OCI-LY3 (cell line): Measurements from ENCODE around the gene GPR150.

Source experiments
- H2AFZ ChIP-seq: fragments of 200-600, 300-600 bp; shearing (Covaris generic); 2 replicates; pipeline ENCODE4 v1.6.0; 2014; ENCODE audit warnings: antibody characterized with exemption, low read depth, low read length
- H3K27ac ChIP-seq: fragments of 200-600, 300-600 bp; sonication (generic); 2 replicates; pipeline ENCODE4 v1.5.1; 2014; ENCODE audit warnings: mild to moderate bottlenecking, low read length, moderate library complexity, mixed read lengths
- H3K27me3 ChIP-seq: fragments of 200-600, 300-600 bp; sonication (generic); 2 replicates; pipeline ENCODE4 v1.6.1; 2014; ENCODE audit warnings: low read depth, low read length, mixed read lengths
- H3K36me3 ChIP-seq: fragments of 200-600, 300-600 bp; sonication (generic); replicated peaks from 2 replicates; pipeline ENCODE3; 2014; ENCODE audit warnings: low read depth, low read length, mixed read lengths
- H3K4me1 ChIP-seq: fragments of 300-600, 200-600 bp; sonication (generic); 2 replicates; pipeline ENCODE4 v1.6.1; 2014; ENCODE audit warnings: low read length, mixed read lengths
- H3K4me2 ChIP-seq: fragments of 200-600, 300-600 bp; sonication (generic); 2 replicates; pipeline ENCODE4 v1.6.1; 2014; ENCODE audit warnings: low read length, mixed read lengths
- H3K4me3 ChIP-seq: fragments of 300-600, 200-600 bp; sonication (generic); 2 replicates; pipeline ENCODE4 v1.5.1; 2014; ENCODE audit warnings: antibody characterized with exemption, mild to moderate bottlenecking, low read length, moderate library complexity
- H3K79me2 ChIP-seq: fragments of 300-600, 200-600 bp; shearing (Covaris generic); 2 replicates; pipeline ENCODE4 v1.6.1; 2014; ENCODE audit warnings: mild to moderate bottlenecking, low read length, mixed read lengths
- H3K9ac ChIP-seq: fragments of 300-600, 200-600 bp; shearing (Covaris generic); 2 replicates; pipeline ENCODE4 v1.6.0; 2014; ENCODE audit warnings: mild to moderate bottlenecking, low read length, moderate library complexity
- H3K9me3 ChIP-seq: fragments of 200-600, 300-600 bp; shearing (Covaris generic); 2 replicates; pipeline ENCODE4 v1.6.1; 2014; ENCODE audit warnings: low read length, mixed read lengths; ENCODE audit not compliant: insufficient read depth
- H4K20me1 ChIP-seq: fragments of 200-600, 300-600 bp; sonication (generic); 2 replicates; pipeline ENCODE4 v1.6.1; 2016; ENCODE audit warnings: low read length, mixed read lengths; ENCODE audit not compliant: insufficient read depth
- CTCF ChIP-seq: fragments of 200-600, 300-600 bp; sonication (generic); IDR thresholded peaks from 2 replicates; pipeline ENCODE4 v1.5.1; 2014; ENCODE audit warnings: antibody characterized with exemption, low read length, low read depth
- EZH2phosphoT487 ChIP-seq: fragments of 200-600 bp; shearing (Covaris generic); IDR thresholded peaks from 2 replicates; pipeline ENCODE4 v1.6.1; 2018; ENCODE audit warnings: antibody characterized with exemption, mixed run types, low read depth

Gene GPR150

GRCh38 chr5:95590880-95591279, 29.0 kb upstream of the GPR150 start:
- H2AFZ ChIP-seq: no peak overlapping the region; the same call in 1 of the 2 replicates

GRCh38 chr5:95591490-95591901, 28.4 kb upstream of the GPR150 start:
- H3K27ac ChIP-seq: no peak overlapping the region
- no peaks in the 10 kb centered on the region for H3K27me3 ChIP-seq
- TF ChIP-seq CTCF (no peak), EZH2phosphoT487 (no peak)

More at GRCh38 chr5:95590880-95591279, 29.0 kb upstream of the GPR150 start:
- H3K36me3 ChIP-seq: no peaks in the 10 kb centered on the region
- no peaks in the 10 kb centered on the region for H3K27me3 ChIP-seq
- no peaks in the 10 kb centered on the region for H3K79me2 ChIP-seq
- no peaks in the 10 kb centered on the region for H4K20me1 ChIP-seq
- peaks cover 14% of the 10 kb centered on the region for H3K4me1 ChIP-seq
- no peak overlapping the region for H3K27ac ChIP-seq
- no peak overlapping the region for H3K4me3 ChIP-seq
- H3K4me2 ChIP-seq: 0 out of 2 replicates have a peak overlapping the region, but pooled peaks have one; percentile 8
- H3K9me3 ChIP-seq: no peaks in the 10 kb centered on the region
- H3K9ac ChIP-seq: no peak overlapping the region
- no peak for TF ChIP-seq CTCF
- TF ChIP-seq EZH2phosphoT487: no peak

GRCh38 chr5:95595289-95595931, 24.5 kb upstream of the GPR150 start:
- Histone ChIP-seq H3K4me3 (no peak overlapping the region), H3K4me2 (no peak overlapping the region), H3K9me3 (no peaks in the 10 kb centered on the region), H2AFZ (no peak overlapping the region), H3K9ac (no peak overlapping the region), H3K27me3 (no peaks in the 10 kb centered on the region), H4K20me1 (no peaks in the 10 kb centered on the region), H3K79me2 (no peaks in the 10 kb centered on the region), H3K27ac (no peak overlapping the region), H3K36me3 (no peaks in the 10 kb centered on the region), H3K4me1 (peaks cover 14% of the 10 kb centered on the region)
- no peak for TF ChIP-seq EZH2phosphoT487
- no peak for TF ChIP-seq CTCF

More at GRCh38 chr5:95591490-95591901, 28.4 kb upstream of the GPR150 start:
- Histone ChIP-seq H3K4me1 (peaks cover 14% of the 10 kb centered on the region), H3K9ac (no peak overlapping the region), H3K4me2 (no peak overlapping the region), H3K36me3 (no peaks in the 10 kb centered on the region), H4K20me1 (no peaks in the 10 kb centered on the region), H3K4me3 (no peak overlapping the region), H3K9me3 (no peaks in the 10 kb centered on the region), H2AFZ (no peak overlapping the region), H3K79me2 (no peaks in the 10 kb centered on the region)

- H4K20me1 ChIP-seq: no peaks in the 10 kb centered on the region
- H3K4me2 ChIP-seq: no peak overlapping the region
- H3K27me3 ChIP-seq: no peaks in the 10 kb centered on the region
- no peak overlapping the region for H3K27ac ChIP-seq
- peaks cover 8% of the 10 kb centered on the region for H3K4me1 ChIP-seq
- H3K36me3 ChIP-seq: no peaks in the 10 kb centered on the region
- no peak for TF ChIP-seq CTCF
- TF ChIP-seq EZH2phosphoT487: no peak
- H2AFZ ChIP-seq: no peak overlapping the region
- H3K9me3 ChIP-seq: no peaks in the 10 kb centered on the region
- no peaks in the 10 kb centered on the region for H3K79me2 ChIP-seq
- H3K9ac ChIP-seq: no peak overlapping the region
- H3K4me3 ChIP-seq: no peak overlapping the region
Observed at GRCh38 chr5:95599252-95599651, 20.6 kb upstream of the GPR150 start.
